SU-DHL-6 (cell line): Measurements from ENCODE around the gene MAP3K20.
"Not testable (repeated sequence)": the region's sequence is repeated elsewhere in the genome, so short reads cannot be mapped to it uniquely, and the experiment has no call there.

Experiments used
- H2AFZ ChIP-seq: fragments of 200-600 bp; sonication (generic); 2 replicates; pipeline ENCODE4 v1.6.1; 2014; ENCODE audit warnings: low read depth, mild to moderate bottlenecking, moderate library complexity, mixed read lengths, antibody characterized with exemption, low read length; ENCODE audit not compliant: severe bottlenecking
- H3F3A ChIP-seq: fragments of 200-600 bp; shearing (Covaris generic); 2 replicates; pipeline ENCODE4 v1.6.0; 2016; ENCODE audit warnings: antibody characterized with exemption, mild to moderate bottlenecking; ENCODE audit not compliant: insufficient read depth
- H3K27ac ChIP-seq: fragments of 200-600 bp; sonication (generic); 2 replicates; pipeline ENCODE4 v1.5.1; 2016; ENCODE audit warnings: low read depth, mild to moderate bottlenecking, low read length, moderate library complexity, mixed read lengths
- H3K27me3 ChIP-seq: fragments of 200-600 bp; sonication (generic), shearing (Covaris generic); 2 replicates; pipeline ENCODE4 v1.6.0; 2014; ENCODE audit warnings: mild to moderate bottlenecking, low read length
- H3K36me3 ChIP-seq: fragments of 200-600 bp; sonication (generic); 2 replicates; pipeline ENCODE4 v1.6.1; 2014; ENCODE audit warnings: mild to moderate bottlenecking, low read length, mixed read lengths
- H3K4me2 ChIP-seq: fragments of 300-600, 200-600 bp; shearing (Covaris generic), sonication (generic); 2 replicates; pipeline ENCODE4 v1.6.0; 2014; ENCODE audit warnings: low read length, low read depth, mild to moderate bottlenecking; ENCODE audit not compliant: poor library complexity, severe bottlenecking
- H3K4me3 ChIP-seq: fragments of 200-600 bp; sonication (generic); 2 replicates; pipeline ENCODE4 v1.5.1; 2014; ENCODE audit warnings: antibody characterized with exemption, low read length, mild to moderate bottlenecking, mixed read lengths; ENCODE audit not compliant: insufficient read depth, poor library complexity, severe bottlenecking
- H3K79me2 ChIP-seq: fragments of 200-600 bp; sonication (generic); 2 replicates; pipeline ENCODE4 v1.6.1; 2014; ENCODE audit warnings: mild to moderate bottlenecking, low read length, moderate library complexity; ENCODE audit not compliant: insufficient read depth
- H3K9ac ChIP-seq: fragments of 200-600 bp; sonication (generic); 2 replicates; pipeline ENCODE4 v1.7.0; 2014; ENCODE audit warnings: mild to moderate bottlenecking, low read length
- H3K9me2 ChIP-seq: fragments of 200-600 bp; sonication (generic); replicated peaks from 2 replicates; pipeline ENCODE4 v1.6.1; 2014; ENCODE audit warnings: low read length; ENCODE audit not compliant: insufficient read depth
- H3K9me3 ChIP-seq: fragments of 200-600 bp; sonication (generic); 2 replicates; pipeline ENCODE4 v1.6.1; 2014; ENCODE audit warnings: low read length, mixed read lengths; ENCODE audit not compliant: insufficient read depth
- H4K20me1 ChIP-seq: fragments of 200-600 bp; sonication (generic); 2 replicates; pipeline ENCODE4 v1.6.1; 2014; ENCODE audit warnings: low read depth, mild to moderate bottlenecking, antibody characterized with exemption, low read length, moderate library complexity, mixed read lengths
- EZH2phosphoT487 ChIP-seq: fragments of 200-600 bp; sonication (generic), shearing (Covaris generic); conservative IDR thresholded peaks from 2 replicates; pipeline ENCODE4 v1.6.1; 2018; ENCODE audit warnings: mild to moderate bottlenecking, antibody characterized with exemption, low read length, moderate library complexity, mixed read lengths
- TF ChIP-seq, protein P1 (sequence below): fragments of 200-600 bp; sonication (generic); IDR thresholded peaks from one replicate; pipeline ENCODE4 v1.5.1; 2017; ENCODE audit warnings: antibody characterized with exemption, mild to moderate bottlenecking, low read length, moderate library complexity; ENCODE audit not compliant: insufficient read depth, poor library complexity, severe bottlenecking

MAP3K20 gene

DNA sequence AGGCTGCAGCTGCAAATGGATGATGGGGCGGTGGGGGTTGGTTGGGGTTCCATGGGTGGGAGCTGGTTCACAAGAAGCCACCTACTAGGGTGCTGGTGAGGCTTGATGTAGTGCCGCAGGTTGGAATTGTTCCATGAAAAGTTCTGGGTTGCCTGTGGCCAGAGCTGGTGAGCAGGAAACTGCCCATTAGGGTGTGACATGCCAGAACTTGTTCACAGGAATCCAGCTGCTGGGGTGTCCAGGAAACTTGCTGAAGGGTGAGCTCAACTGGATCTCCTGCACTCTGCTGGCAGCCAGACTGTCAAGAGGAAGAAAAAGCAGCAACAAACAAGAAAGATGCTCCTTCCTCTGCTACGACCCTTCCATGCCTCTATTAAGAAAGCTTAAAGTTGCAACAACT is 48.8 kb downstream of the MAP3K20 start:
- no peak overlapping the region for H3K4me2 ChIP-seq
- H3K36me3 ChIP-seq, result no peaks in the 10 kb centered on the region

DNA sequence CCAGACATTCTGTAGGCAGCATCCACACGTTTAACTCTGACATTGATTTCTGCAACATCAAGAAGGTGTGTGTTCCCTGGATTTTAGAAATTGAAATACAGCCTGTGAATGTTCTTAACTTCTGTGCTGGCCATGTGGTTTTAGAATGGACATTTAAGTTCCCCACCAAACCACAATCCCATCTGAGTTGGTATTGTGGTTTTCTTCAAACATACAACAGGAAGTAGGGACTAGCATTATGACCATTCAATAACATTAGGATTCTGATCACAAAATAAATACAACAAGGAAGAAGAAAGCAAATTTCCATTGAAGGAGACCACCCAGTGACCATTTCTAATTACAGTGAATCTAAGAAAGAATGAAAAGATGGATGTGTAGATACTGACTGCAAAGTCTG is 51.2 kb downstream of the MAP3K20 start:
- Histone ChIP-seq H3K27me3 (no peaks in the 10 kb centered on the region), H3K27ac (no peak overlapping the region), H3K4me2 (no peak overlapping the region), H3K4me3 (no peak overlapping the region), H2AFZ (no peak overlapping the region), H3K9ac (no peak overlapping the region), H3K36me3 (no peaks in the 10 kb centered on the region), H3F3A (no peaks in the 10 kb centered on the region), H3K9me2 (no peaks in the 10 kb centered on the region), H3K9me3 (no peaks in the 10 kb centered on the region), H4K20me1 (no peaks in the 10 kb centered on the region), H3K79me2 (no peaks in the 10 kb centered on the region)
- TF ChIP-seq, protein P1, sequence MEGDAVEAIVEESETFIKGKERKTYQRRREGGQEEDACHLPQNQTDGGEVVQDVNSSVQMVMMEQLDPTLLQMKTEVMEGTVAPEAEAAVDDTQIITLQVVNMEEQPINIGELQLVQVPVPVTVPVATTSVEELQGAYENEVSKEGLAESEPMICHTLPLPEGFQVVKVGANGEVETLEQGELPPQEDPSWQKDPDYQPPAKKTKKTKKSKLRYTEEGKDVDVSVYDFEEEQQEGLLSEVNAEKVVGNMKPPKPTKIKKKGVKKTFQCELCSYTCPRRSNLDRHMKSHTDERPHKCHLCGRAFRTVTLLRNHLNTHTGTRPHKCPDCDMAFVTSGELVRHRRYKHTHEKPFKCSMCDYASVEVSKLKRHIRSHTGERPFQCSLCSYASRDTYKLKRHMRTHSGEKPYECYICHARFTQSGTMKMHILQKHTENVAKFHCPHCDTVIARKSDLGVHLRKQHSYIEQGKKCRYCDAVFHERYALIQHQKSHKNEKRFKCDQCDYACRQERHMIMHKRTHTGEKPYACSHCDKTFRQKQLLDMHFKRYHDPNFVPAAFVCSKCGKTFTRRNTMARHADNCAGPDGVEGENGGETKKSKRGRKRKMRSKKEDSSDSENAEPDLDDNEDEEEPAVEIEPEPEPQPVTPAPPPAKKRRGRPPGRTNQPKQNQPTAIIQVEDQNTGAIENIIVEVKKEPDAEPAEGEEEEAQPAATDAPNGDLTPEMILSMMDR, result no peak

More for the DNA sequence above, 48.8 kb downstream of the MAP3K20 start:
- H4K20me1 ChIP-seq, result no peaks in the 10 kb centered on the region
- TF ChIP-seq, protein P1, result no peak
- no peak for TF ChIP-seq EZH2phosphoT487
- no peaks in the 10 kb centered on the region for H3K79me2 ChIP-seq
- H3K4me3 ChIP-seq, result no peak overlapping the region
- H3K27ac ChIP-seq, result no peak overlapping the region
- H3K9me3 ChIP-seq, result no peaks in the 10 kb centered on the region
- H3K27me3 ChIP-seq, result no peaks in the 10 kb centered on the region
- no peaks in the 10 kb centered on the region for H3F3A ChIP-seq
- no peak overlapping the region for H3K9ac ChIP-seq
- H2AFZ ChIP-seq, result no peak overlapping the region
- H3K9me2 ChIP-seq, result no peaks in the 10 kb centered on the region

DNA sequence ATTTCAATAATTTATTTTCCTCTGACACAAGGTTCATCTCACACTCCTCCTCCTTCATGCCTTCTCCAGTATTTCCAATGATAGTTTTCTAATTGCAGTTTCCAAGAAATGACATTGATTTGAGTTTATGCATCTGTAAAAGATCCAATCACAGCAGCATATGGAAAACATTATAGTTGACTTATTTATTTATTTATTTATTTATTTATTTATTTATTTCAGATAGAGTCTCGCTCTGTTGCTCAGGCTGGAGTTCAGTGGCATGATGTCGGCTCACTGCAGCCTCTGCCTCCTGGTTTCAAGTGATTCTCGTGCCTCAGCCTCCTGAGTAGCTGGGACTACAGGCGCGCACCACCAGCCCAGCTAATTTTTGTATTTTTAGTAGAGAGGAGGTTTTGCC is 52.5 kb downstream of the MAP3K20 start:
- not testable (repeated sequence) for H3K27ac ChIP-seq, H3K27me3 ChIP-seq, H3K36me3 ChIP-seq, H3K4me3 ChIP-seq, H3K9me3 ChIP-seq, H3K4me2 ChIP-seq, H3K79me2 ChIP-seq, H4K20me1 ChIP-seq, H3F3A ChIP-seq, H3K9me2 ChIP-seq, H2AFZ ChIP-seq, H3K9ac ChIP-seq

DNA sequence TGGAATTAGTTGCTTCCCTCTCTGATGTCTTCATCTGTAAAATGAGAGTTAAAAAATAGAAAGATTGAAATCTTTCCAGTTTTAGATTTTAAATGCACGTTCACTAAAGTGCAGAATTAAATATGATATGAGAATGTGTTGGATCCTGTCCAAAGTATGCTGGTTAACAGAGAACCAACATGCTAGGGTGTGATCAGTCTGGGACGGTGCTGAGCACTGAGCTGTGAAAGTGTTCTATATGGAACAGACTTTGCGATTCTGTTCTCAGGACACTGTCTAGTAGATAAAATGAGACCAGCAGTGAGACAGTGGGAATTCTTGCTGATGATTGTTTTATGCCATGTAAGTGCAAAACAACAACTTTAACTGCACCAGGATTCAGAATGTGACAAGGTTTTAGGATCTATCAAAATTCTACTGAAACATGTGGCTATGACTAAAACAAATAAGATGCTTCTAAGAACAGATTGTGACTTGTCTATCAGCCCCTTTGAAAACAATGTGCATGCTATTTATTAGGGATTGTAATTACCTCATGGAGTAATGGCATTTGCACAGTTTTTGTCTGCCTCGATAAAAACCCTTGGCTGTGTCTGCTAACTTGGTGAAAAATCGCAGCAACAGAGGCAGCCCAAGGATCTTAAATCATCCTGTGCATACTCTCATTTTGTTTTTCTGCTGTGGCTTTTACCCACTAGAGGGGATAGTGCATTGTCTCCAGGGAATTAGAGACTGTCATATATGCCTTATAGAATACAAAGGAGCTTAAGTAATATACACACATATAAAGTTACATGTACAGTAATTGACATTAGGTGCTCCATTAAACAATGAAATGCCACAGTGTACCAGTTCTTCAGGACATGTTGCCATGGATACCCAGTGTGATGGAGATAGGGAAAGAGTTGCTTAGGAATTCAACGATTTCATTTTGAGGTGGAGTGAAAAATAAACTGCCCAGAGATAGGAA is 55.1 kb downstream of the MAP3K20 start:
- no peaks in the 10 kb centered on the region for H3K79me2 ChIP-seq
- H3K36me3 ChIP-seq, result no peaks in the 10 kb centered on the region
- H3K4me2 ChIP-seq, result no peak overlapping the region
- H4K20me1 ChIP-seq, result no peaks in the 10 kb centered on the region
- H3K9me3 ChIP-seq, result no peaks in the 10 kb centered on the region
- no peaks in the 10 kb centered on the region for H3K27me3 ChIP-seq
- no peak overlapping the region for H2AFZ ChIP-seq
- H3K4me3 ChIP-seq, result no peak overlapping the region
- H3F3A ChIP-seq, result no peaks in the 10 kb centered on the region
- H3K9ac ChIP-seq, result no peak overlapping the region
- H3K9me2 ChIP-seq, result no peaks in the 10 kb centered on the region
- TF ChIP-seq, protein P1, result no peak
- TF ChIP-seq EZH2phosphoT487, result no peak
- no peak overlapping the region for H3K27ac ChIP-seq
